ENCODE results near the gene EVI2A.
"Not testable (repeated sequence)": the region's sequence is repeated elsewhere in the genome, so short reads cannot be mapped to it uniquely, and the experiment has no call there.

Gene EVI2A

DNA sequence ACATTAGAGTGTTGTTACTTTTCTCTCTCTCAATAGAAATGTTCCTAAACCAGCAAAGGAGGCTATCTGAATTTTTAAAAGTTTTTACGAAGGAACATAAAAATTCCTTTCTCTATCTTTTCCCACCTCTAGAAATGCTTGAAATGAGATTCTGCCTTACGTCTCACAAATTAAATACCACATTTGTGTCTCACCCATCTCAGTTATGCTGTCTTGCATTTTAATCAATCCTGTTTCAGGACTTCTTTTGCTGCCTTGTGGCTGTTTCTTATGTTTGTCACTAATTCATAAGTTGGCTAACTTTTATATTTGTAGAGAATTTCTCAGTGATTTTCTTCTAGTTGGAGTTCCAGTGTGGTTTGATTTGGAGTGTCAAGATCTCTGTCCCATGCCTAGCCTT, 27.8 kb downstream of the EVI2A start:
- no peaks in the 10 kb centered on the region for H4K20me1 ChIP-seq (ENCODE audit: insufficient read depth, low read length)
- no peak overlapping the region for H2AFZ ChIP-seq (ENCODE audit: low read depth, low read length)
- no peak for TF ChIP-seq EZH2phosphoT487 (IDR thresholded peaks at IDR 0.05; ENCODE audit: low read depth)
- TF ChIP-seq, protein P1, sequence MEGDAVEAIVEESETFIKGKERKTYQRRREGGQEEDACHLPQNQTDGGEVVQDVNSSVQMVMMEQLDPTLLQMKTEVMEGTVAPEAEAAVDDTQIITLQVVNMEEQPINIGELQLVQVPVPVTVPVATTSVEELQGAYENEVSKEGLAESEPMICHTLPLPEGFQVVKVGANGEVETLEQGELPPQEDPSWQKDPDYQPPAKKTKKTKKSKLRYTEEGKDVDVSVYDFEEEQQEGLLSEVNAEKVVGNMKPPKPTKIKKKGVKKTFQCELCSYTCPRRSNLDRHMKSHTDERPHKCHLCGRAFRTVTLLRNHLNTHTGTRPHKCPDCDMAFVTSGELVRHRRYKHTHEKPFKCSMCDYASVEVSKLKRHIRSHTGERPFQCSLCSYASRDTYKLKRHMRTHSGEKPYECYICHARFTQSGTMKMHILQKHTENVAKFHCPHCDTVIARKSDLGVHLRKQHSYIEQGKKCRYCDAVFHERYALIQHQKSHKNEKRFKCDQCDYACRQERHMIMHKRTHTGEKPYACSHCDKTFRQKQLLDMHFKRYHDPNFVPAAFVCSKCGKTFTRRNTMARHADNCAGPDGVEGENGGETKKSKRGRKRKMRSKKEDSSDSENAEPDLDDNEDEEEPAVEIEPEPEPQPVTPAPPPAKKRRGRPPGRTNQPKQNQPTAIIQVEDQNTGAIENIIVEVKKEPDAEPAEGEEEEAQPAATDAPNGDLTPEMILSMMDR (IDR thresholded peaks at IDR 0.05; ENCODE audit: low read depth, low read length): no peak

DNA sequence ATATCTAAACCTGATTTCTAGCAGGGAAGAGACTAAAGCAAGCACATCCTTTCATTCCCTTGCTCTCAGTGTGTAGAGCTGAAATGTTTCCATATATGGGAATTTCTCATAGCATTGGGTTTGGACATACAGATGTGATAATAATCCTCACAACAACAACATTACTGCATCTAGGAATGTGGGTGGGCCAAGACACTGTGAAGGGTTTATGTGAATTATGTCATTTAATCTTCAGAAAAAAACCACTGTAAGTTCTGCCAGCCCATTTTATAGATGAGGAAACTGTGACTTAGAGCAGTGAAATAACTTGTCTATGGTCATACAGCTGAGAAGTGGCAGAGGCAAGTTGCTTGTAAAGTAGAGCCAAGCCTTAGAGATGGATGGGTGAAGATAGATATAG, 29.6 kb downstream of the EVI2A start:
- Histone ChIP-seq H3K4me3 (ENCODE audit: low read length) (no peak overlapping the region), H3K79me2 (ENCODE audit: low read length) (no peaks in the 10 kb centered on the region), H3K4me1 (ENCODE audit: low read length) (peaks cover 8% of the 10 kb centered on the region), H3K4me2 (ENCODE audit: low read length) (no peak overlapping the region), H3K36me3 (replicated peaks; ENCODE audit: low read depth, low read length) (peaks cover 3% of the 10 kb centered on the region), H3K27me3 (ENCODE audit: low read depth, low read length) (no peaks in the 10 kb centered on the region), H3K9ac (ENCODE audit: low read length) (no peak overlapping the region), H3K27ac (ENCODE audit: low read length) (no peak overlapping the region), H3K9me3 (ENCODE audit: insufficient read depth, low read length) (no peaks in the 10 kb centered on the region), H2AFZ (ENCODE audit: low read depth, low read length) (no peak overlapping the region), H4K20me1 (ENCODE audit: insufficient read depth, low read length) (no peaks in the 10 kb centered on the region)
- TF ChIP-seq, protein P1 (IDR thresholded peaks at IDR 0.05; ENCODE audit: low read depth, low read length): no peak
- TF ChIP-seq EZH2phosphoT487 (IDR thresholded peaks at IDR 0.05; ENCODE audit: low read depth): no peak

More for the DNA sequence above, 27.8 kb downstream of the EVI2A start:
- H3K4me2 ChIP-seq (ENCODE audit: low read length): no peak overlapping the region
- H3K4me1 ChIP-seq (ENCODE audit: low read length): peaks cover 8% of the 10 kb centered on the region
- no peaks in the 10 kb centered on the region for H3K79me2 ChIP-seq (ENCODE audit: low read length)
- no peak overlapping the region for H3K9ac ChIP-seq (ENCODE audit: low read length)
- no peaks in the 10 kb centered on the region for H3K9me3 ChIP-seq (ENCODE audit: insufficient read depth, low read length)
- H3K36me3 ChIP-seq (replicated peaks; ENCODE audit: low read depth, low read length): peaks cover 3% of the 10 kb centered on the region
- no peaks in the 10 kb centered on the region for H3K27me3 ChIP-seq (ENCODE audit: low read depth, low read length)
- no peak overlapping the region for H3K4me3 ChIP-seq (ENCODE audit: low read length)
- no peak overlapping the region for H3K27ac ChIP-seq (ENCODE audit: low read length)

DNA sequence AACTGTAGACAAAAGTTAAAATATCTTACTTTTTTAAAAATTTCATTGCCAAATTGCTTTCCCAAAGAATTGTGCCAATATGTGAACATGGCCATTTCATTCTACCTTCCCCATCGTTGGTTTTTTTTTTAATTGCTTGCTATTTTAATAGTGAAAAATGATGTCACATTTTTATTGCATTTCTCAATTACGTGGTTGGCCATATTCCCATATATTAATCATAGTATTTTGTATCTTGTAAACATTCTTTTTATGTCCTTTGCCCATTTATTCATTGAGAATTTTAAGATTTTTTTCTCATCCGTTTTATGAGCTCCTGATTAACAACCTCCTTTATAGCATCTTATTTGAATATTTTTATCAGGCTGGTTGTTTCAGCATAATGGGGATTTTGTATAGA, 31.6 kb downstream of the EVI2A start:
- H3K9me3 ChIP-seq (ENCODE audit: insufficient read depth, low read length): no peaks in the 10 kb centered on the region
- no peaks in the 10 kb centered on the region for H3K27me3 ChIP-seq (ENCODE audit: low read depth, low read length)
- H3K27ac ChIP-seq (ENCODE audit: low read length): no peak overlapping the region
- no peak overlapping the region for H2AFZ ChIP-seq (ENCODE audit: low read depth, low read length)
- H3K9ac ChIP-seq (ENCODE audit: low read length): no peak overlapping the region
- TF ChIP-seq, protein P1 (IDR thresholded peaks at IDR 0.05; ENCODE audit: low read depth, low read length): no peak
- H3K4me2 ChIP-seq (ENCODE audit: low read length): no peak overlapping the region
- peaks cover 8% of the 10 kb centered on the region for H3K4me1 ChIP-seq (ENCODE audit: low read length)
- H3K79me2 ChIP-seq (ENCODE audit: low read length): no peaks in the 10 kb centered on the region
- no peak overlapping the region for H3K4me3 ChIP-seq (ENCODE audit: low read length)
- H4K20me1 ChIP-seq (ENCODE audit: insufficient read depth, low read length): no peaks in the 10 kb centered on the region
- H3K36me3 ChIP-seq (replicated peaks; ENCODE audit: low read depth, low read length): peaks cover 3% of the 10 kb centered on the region

DNA sequence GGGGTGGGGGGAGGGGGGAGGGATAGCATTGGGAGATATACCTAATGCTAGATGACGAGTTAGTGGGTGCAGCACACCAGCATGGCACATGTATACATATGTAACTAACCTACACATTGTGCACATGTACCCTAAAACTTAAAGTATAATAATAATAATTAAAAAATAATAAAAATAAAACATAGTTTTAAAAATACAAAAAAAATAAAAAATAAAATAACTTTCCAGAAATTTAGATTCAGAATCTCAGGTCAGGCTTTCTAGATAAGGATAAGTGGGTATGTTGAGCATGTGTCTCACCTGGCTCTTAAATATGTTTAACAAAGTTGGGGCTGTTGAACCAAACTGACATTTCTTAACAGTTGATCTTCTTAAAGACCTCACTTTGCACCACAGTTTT, 33.5 kb downstream of the EVI2A start:
- H3K4me1 ChIP-seq (ENCODE audit: low read length); H3K9me3 ChIP-seq (ENCODE audit: insufficient read depth, low read length); H3K79me2 ChIP-seq (ENCODE audit: low read length); H2AFZ ChIP-seq (ENCODE audit: low read depth, low read length); H3K4me3 ChIP-seq (ENCODE audit: low read length); H3K27me3 ChIP-seq (ENCODE audit: low read depth, low read length); H4K20me1 ChIP-seq (ENCODE audit: insufficient read depth, low read length); H3K27ac ChIP-seq (ENCODE audit: low read length); H3K36me3 ChIP-seq (replicated peaks; ENCODE audit: low read depth, low read length); H3K4me2 ChIP-seq (ENCODE audit: low read length); H3K9ac ChIP-seq (ENCODE audit: low read length): not testable (repeated sequence)

DNA sequence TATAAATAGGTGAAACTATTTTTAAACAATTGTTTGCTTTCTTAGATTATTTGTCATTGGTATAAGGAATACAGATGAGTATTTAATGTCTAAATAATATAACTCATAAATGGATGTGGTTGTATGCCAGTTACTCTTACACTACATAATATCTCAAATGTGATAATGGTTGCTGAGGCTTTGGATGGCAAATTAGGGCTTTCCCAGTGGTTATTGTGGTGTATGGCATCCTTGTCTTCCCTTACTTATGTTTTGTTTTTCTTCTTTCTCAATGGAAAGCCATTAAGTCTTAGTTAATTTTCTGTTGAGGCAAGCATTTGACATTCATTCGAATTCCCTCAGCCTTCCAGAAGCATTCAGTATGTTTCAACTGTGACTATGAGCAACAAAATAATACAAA, 34.8 kb downstream of the EVI2A start:
- no peaks in the 10 kb centered on the region for H3K79me2 ChIP-seq (ENCODE audit: low read length)

More for the DNA sequence above, 34.8 kb downstream of the EVI2A start:
- Histone ChIP-seq H3K9ac (ENCODE audit: low read length) (no peak overlapping the region), H4K20me1 (ENCODE audit: insufficient read depth, low read length) (no peaks in the 10 kb centered on the region), H3K4me3 (ENCODE audit: low read length) (no peak overlapping the region), H3K27ac (ENCODE audit: low read length) (no peak overlapping the region), H3K36me3 (replicated peaks; ENCODE audit: low read depth, low read length) (peaks cover 3% of the 10 kb centered on the region), H3K9me3 (ENCODE audit: insufficient read depth, low read length) (no peaks in the 10 kb centered on the region), H3K4me2 (ENCODE audit: low read length) (no peak overlapping the region), H2AFZ (ENCODE audit: low read depth, low read length) (no peak overlapping the region), H3K27me3 (ENCODE audit: low read depth, low read length) (no peaks in the 10 kb centered on the region), H3K4me1 (ENCODE audit: low read length) (no peaks in the 10 kb centered on the region)
- TF ChIP-seq, protein P1 (IDR thresholded peaks at IDR 0.05; ENCODE audit: low read depth, low read length): no peak
- no peak for TF ChIP-seq EZH2phosphoT487 (IDR thresholded peaks at IDR 0.05; ENCODE audit: low read depth)

Data from OCI-LY3 (cell line).